HCT116 (cell line): ENCODE measurements around the gene SRSF7.

Experiments used
- EZH2phosphoT487 ChIP-seq: fragments of 200-600 bp; IDR thresholded peaks from 2 replicates; pipeline ENCODE4 v1.6.1; 2018; ENCODE audit warnings: antibody characterized with exemption, borderline replicate concordance
- FOSL1 ChIP-seq: IDR thresholded peaks from 2 replicates; pipeline ENCODE4 v1.6.1; 2012; ENCODE audit warnings: low read depth
- POLR2A ChIP-seq: IDR thresholded peaks from 2 replicates; pipeline ENCODE4 v1.7.0; 2011; ENCODE audit warnings: borderline replicate concordance; ENCODE audit not compliant: insufficient read depth, insufficient read length; ENCODE audit errors: extremely low read depth
- SP1 ChIP-seq: IDR thresholded peaks from 2 replicates; pipeline ENCODE4 v1.6.1; 2012; ENCODE audit warnings: low read depth
- TCF7L2 ChIP-seq: IDR thresholded peaks from 2 replicates; pipeline ENCODE4 v1.7.0; 2011; ENCODE audit warnings: borderline replicate concordance, inconsistent platforms; ENCODE audit not compliant: insufficient read depth, insufficient read length; ENCODE audit errors: extremely low read depth
- TF ChIP-seq, protein P1 (sequence below), 3 experiments: fragments of 200-600 bp in 1 of 3; sonication (generic) in 1 of 3; IDR thresholded peaks in 2 of 3; conservative IDR thresholded peaks in 1 of 3; 2 replicates each; pipeline ENCODE4 v1.5.1; 2012 to 2017; ENCODE audit warnings: low read depth in 2 of 3, low read length in 2 of 3, antibody characterized with exemption in 1 of 3, borderline replicate concordance in 1 of 3, control low read depth in 1 of 3, mild to moderate bottlenecking in 1 of 3, mixed read lengths in 1 of 3, mixed run types in 1 of 3, moderate library complexity in 1 of 3; ENCODE audit not compliant: insufficient read depth in 1 of 3
- TF ChIP-seq, protein P2 (sequence below): IDR thresholded peaks from 2 replicates; pipeline ENCODE4 v1.6.1; 2011; ENCODE audit warnings: mild to moderate bottlenecking, low read length, moderate library complexity; ENCODE audit not compliant: insufficient replicate concordance; ENCODE audit errors: extremely low read depth

DNA sequence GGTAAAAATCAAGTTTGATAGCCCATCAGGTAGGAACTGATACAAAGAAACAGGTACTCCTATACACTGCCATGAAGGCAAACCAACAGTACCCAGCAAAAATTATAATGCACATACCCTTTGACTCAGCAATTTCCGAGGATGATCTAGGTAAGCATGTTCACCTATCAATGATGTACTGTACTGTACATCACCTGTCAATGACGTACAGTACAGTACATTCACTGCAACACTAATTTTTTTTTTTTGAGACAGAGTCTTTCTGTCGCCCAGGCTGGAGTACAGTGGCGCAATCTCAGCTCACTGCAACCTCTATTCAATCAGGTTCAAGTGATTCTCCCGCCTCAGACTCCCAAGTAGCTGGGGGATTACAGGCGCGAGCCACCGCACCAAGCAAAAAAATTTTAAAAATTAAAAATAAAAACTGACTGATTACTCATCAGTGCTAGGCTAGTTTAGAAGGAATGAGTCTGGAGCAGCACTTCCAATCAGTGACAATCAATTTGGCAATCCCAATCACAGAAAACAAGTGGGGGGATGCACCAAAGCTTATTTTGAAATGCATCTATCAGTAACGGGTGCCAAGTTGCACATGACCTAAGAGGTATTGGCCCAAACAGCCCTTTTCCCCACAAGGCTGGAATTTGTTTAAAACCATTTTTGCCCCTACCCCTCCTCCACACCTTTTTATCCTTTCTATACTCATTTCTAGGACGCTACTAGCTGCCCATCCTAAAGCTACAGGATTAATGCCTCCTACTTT is 8.2 kb downstream of the SRSF7 start:
- TF ChIP-seq POLR2A = no peak
- TF ChIP-seq SP1 = no peak
- TF ChIP-seq, protein P1, sequence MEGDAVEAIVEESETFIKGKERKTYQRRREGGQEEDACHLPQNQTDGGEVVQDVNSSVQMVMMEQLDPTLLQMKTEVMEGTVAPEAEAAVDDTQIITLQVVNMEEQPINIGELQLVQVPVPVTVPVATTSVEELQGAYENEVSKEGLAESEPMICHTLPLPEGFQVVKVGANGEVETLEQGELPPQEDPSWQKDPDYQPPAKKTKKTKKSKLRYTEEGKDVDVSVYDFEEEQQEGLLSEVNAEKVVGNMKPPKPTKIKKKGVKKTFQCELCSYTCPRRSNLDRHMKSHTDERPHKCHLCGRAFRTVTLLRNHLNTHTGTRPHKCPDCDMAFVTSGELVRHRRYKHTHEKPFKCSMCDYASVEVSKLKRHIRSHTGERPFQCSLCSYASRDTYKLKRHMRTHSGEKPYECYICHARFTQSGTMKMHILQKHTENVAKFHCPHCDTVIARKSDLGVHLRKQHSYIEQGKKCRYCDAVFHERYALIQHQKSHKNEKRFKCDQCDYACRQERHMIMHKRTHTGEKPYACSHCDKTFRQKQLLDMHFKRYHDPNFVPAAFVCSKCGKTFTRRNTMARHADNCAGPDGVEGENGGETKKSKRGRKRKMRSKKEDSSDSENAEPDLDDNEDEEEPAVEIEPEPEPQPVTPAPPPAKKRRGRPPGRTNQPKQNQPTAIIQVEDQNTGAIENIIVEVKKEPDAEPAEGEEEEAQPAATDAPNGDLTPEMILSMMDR (IDR thresholded peaks at IDR 0.05 in 2 of 3, conservative IDR thresholded peaks at IDR 0.05 in 1 of 3; ENCODE audit: borderline replicate concordance in 1 of 3, insufficient read depth in 1 of 3, low read depth in 2 of 3, low read length in 2 of 3) = no peak
- TF ChIP-seq, protein P2, sequence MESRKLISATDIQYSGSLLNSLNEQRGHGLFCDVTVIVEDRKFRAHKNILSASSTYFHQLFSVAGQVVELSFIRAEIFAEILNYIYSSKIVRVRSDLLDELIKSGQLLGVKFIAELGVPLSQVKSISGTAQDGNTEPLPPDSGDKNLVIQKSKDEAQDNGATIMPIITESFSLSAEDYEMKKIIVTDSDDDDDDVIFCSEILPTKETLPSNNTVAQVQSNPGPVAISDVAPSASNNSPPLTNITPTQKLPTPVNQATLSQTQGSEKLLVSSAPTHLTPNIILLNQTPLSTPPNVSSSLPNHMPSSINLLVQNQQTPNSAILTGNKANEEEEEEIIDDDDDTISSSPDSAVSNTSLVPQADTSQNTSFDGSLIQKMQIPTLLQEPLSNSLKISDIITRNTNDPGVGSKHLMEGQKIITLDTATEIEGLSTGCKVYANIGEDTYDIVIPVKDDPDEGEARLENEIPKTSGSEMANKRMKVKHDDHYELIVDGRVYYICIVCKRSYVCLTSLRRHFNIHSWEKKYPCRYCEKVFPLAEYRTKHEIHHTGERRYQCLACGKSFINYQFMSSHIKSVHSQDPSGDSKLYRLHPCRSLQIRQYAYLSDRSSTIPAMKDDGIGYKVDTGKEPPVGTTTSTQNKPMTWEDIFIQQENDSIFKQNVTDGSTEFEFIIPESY = no peak
- TF ChIP-seq TCF7L2 = no peak
- TF ChIP-seq FOSL1 = no peak
- TF ChIP-seq EZH2phosphoT487 = no peak
